ENCODE measurements around the gene WWC2.
A peak's percentile ranks its signal among the peaks of the same experiment; 100 is the strongest.
"Not testable (repeated sequence)": the region's sequence is repeated elsewhere in the genome, so short reads cannot be mapped to it uniquely, and the experiment has no call there.

Gene WWC2

GRCh38 chr4:183173580-183174526 lies 74.8 kb downstream of the WWC2 start:
- DNase-seq, result no peak

GRCh38 chr4:183175631-183176232 lies 76.7 kb downstream of the WWC2 start:
- DNase-seq, result no peak

DNA sequence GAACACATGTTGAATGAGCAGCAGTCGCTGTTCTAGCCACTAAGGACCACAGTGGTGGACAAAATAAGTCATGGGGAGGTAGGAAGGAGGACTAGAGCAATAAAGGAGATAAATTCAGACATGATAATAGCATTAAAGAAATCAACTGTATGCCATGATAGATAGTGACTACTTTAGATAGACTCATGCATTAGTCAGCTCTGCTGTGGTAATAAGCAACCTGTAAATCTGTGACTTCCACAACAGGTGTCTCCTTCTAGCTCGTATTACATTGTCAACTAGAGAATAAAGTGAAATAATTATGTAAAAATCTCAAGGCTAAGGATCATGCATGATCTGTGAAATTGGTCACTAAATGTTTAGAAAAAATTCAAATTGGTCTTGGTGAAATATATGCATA lies 77.9 kb downstream of the WWC2 start:
- DNase-seq, result no peak

GRCh38 chr4:183178201-183178600 lies 79.1 kb downstream of the WWC2 start:
- DNase-seq, result no peak

DNA sequence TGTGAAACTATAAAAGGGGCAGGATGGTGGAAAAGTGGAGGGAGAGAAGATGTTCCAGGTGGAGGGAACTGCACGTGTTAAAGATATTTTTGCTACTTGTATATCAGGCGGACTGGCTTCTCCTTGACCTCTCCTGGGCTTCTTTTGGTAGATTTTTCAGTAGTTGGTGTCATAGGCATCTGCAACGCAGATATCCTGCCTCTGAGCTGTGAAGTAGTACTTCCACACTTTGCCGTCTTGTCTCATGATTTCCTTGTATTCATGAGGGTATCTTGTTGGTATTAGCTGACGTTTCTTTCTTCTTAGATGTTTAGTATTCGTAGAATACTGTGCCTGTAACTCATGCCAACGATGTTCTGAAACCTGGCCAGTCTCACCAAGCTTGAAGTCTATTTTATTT lies 81.0 kb downstream of the WWC2 start:
- DNase-seq, result no peak

- peak; percentile 41 for DNase-seq
Measured at GRCh38 chr4:183180621-183181020, 81.6 kb downstream of the WWC2 start.

GRCh38 chr4:183181081-183181480 lies 82.0 kb downstream of the WWC2 start:
- DNase-seq, result peak; percentile 71

GRCh38 chr4:183182873-183183725 lies 84.0 kb downstream of the WWC2 start:
- peak; percentile 95 for DNase-seq

DNA sequence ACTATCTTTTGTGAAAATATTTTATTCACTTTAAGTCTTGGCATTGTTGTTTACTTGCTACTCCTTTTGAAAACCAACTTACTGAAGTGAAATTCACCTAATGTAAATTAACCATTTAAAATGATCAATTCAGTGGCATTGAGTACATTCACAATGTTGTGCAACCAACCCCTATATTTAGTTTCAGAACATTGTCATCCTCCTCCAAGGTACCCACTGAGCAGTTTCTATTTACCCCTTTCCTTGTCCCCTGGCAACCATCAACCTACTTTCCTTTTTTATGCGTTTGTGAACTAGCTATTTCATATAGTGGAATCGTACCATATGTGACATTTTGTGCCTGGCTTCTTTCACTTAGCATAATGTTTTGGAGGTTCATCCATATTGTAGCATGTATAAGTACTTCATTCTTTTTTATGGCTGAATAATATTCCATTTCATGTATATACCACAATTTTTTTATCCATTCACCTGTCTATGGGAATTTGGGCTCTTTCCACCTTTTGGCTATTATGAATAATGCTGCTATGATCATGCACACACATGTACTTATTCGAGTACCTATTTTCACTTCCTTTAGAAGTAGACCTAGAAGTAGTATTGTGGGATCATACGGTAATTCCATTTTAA lies 85.0 kb downstream of the WWC2 start:
- no peak for DNase-seq

DNA sequence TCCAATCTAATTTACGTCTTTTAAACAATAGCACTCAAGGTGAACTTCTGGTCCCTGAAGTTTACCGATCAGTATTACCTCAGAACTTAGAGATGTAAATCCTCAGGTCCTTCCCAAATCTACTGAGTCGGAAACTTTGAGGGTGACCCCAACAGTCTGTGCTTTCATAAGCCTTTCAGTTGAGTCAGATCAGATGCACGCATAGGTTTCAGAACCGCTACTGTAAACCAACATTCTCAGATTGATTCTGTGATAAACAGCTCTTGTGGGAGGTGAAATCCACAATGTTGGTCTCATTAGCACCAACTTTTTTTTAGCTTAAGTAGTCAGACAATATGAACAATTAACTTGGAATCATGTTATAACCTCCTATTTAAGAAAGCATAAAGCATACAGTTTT lies 86.0 kb downstream of the WWC2 start:
- no peak for DNase-seq

DNA sequence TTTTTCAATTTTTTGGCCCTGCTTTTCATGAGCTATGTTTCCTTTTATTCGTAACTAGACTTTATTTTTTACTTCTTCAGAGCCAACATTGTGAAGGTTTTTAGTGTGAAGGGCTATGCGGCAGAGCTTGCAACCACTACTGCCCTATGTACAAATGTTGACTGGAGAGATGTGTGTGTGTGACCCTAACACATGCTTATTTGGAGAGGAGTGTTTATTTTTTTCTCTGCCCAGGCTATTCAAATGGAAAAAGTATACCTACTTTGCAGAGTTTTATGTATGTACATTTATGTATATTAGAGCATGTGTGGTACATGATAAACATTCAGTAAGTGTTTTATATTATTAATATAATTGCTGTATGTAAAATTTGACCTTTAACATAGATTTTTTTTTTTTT lies 86.5 kb downstream of the WWC2 start:
- no peak for DNase-seq

DNA sequence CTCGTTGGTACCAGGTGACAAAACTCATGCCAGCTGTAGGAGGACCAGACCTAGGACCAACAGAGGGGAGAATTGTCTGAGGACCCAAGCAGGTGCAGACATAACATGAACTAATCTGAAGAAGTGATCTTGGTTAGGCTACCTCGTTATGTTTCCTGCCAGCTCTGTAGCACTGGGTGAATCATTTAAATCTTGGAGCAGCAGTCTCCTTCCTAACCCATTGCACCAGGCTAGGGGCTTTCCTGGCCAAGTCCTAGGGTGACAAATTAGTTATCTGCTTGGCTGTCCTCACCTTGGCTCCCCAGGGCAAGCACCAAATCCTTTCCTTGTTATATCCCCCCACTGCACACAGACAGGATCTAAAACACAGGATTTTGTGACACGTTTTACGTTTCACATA lies 87.8 kb downstream of the WWC2 start:
- DNase-seq, result no peak

GRCh38 chr4:183190900-183191527 lies 92.0 kb downstream of the WWC2 start:
- no peak for DNase-seq

DNA sequence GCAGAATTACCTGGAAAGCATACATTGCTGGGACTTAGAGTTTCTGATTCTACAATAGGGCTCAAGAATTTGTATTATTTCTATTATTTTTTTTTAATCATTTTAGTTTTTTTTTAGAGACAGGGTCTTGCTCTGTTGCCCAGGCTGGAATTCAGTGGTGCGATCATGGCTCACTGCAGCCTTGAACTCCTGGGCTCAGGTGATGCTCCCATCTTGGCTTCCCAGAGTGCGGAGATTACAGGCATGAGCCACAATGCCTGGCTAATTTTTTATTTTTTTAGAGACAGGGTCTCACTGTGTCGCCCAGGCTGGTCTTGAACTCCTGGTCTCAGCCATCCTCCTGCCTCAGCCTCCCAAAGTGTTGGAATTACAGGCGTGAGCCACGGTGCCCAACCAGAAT lies 92.6 kb downstream of the WWC2 start:
- DNase-seq, result no peak

DNA sequence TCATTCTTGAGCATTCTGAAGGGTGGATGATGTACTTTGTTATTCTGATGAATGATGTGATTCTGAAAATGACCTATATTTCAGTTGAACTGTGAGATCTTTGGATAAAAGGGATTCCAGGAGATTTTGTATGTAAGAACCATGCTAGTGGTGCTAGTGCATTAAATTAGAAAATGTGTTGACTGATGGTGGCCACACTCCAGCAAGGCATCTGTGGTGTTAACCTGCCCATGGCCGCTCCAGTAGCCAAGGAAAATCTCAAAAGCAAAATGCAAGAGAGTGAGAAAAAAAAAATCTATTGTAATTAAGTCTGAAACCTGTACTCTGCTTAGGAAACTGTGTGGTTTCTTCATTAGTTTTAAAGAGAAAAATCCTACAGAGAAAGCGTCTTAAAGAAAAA lies 93.5 kb downstream of the WWC2 start:
- no peak for DNase-seq

- DNase-seq, result not testable (repeated sequence)
Measured at GRCh38 chr4:183193730-183194338, 94.8 kb downstream of the WWC2 start.

DNA sequence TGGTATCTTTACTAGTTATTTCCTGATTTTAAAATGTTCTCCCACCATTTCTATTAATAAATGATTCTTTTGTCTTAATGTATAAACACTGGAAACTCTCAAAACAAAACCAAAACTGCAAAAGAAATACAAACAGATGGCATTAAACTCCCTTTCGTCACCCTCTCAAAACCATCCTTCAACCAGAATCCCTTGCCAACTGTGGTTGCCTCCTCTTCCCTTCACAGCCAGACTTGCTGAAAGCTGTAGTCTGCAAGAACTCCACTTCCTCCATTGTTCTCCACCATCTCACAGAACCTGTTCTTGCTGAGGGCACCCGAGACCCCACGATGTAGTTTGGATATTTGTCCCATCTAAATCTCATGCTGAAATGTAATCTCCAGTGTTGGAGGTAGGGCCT lies 96.5 kb downstream of the WWC2 start:
- DNase-seq, result no peak

GRCh38 chr4:183197140-183197539 lies 98.1 kb downstream of the WWC2 start:
- DNase-seq, result no peak

DNA sequence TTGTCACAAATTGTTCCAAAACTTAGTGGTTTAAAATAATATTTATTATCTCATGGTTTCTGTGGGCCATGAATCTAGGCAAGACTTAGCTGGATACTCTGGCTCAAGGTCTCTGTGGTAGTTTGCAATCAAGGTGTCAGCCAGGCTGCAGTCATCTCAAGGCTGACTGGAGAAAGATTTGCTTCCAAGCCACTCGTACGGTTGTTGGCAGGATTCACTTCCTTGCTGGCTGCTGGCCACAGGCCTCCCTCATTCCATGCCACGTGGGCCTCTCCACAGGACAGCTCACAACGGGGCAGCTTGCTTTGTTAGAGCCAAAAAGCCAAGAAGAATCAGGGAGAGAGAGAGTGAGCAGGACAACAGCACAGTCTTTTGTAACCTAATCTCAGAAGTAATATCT lies 101.4 kb downstream of the WWC2 start:
- peak; percentile 14 for DNase-seq

DNA sequence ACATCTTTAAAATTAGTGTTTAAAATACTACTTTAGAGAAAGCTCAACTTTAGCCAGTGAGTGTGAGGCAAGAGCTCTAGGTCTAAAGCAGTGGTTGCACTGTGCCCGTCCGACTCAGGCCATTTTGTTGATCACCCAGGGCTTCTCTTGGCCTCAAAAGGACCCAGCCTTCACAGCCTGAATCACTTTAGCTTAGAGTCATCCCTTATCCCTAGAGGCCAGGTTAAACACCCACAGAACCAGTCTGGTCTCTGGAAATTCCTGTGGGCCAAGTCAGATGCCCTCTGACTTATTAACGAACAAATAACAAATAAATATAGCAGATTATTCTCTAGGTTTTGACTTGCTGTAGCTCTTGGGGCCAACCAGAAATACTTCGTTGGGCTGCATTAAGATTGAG lies 102.3 kb downstream of the WWC2 start:
- no peak for DNase-seq

DNA sequence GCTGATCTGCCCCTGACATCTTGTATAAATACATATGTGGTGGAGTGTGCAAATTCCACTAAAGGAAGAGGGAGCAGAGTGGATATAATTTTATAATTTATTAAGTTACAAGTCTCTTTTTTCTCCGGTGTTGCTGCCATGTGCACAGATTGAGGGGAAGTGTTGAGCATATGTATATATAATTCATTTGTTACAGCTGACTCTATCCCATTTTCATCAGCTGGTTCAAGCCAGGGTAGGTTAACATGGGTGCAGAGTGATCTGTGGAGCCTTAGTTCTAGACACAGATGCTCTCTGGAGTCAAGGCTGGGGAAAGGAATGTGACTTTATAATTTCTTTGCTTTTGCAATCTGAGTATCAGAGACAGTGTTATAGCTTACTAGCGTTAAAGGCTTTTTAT lies 103.5 kb downstream of the WWC2 start:
- no peak for DNase-seq

DNA sequence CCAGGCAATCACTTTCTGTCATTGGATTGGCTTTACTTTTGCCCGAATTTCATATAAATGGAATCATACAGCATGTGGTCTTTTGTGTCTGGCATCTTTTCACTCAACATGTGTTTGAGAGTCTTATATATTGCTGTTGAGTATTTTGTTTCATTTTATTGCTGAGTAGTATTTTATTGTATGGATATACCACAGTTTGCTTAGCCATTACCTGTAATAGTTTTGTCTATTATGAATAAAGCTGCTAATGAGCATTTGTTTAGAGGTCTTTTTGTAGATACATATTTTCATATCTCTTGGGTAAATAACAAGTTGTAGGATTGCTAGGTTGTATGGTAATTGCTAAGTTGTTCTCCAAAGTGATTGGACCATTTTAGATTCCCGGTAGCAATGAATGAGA lies 105.7 kb downstream of the WWC2 start:
- no peak for DNase-seq
